Measurements from ENCODE around the gene CELF4.

CELF4 gene

GRCh38 chr18:37421341-37422077 is 144.1 kb downstream of the CELF4 start:
- Histone ChIP-seq H3K79me2 (ENCODE audit: insufficient read depth, low read length) (no peaks in the 10 kb centered on the region), H3K4me1 (ENCODE audit: insufficient read depth, low read length) (peaks cover 33% of the 10 kb centered on the region), H3K4me2 (ENCODE audit: insufficient read depth, low read length) (no peak overlapping the region), H2AFZ (ENCODE audit: low read depth, low read length) (no peak overlapping the region), H3K9ac (ENCODE audit: low read depth, low read length) (no peak overlapping the region), H3K27ac (ENCODE audit: low read length) (no peak overlapping the region), H3K36me3 (ENCODE audit: insufficient read depth, low read length) (no peaks in the 10 kb centered on the region), H3K9me3 (ENCODE audit: insufficient read depth, low read length, severe bottlenecking) (no peaks in the 10 kb centered on the region), H3K27me3 (ENCODE audit: insufficient read depth, low read length, poor library complexity) (no peaks in the 10 kb centered on the region), H4K20me1 (ENCODE audit: insufficient read depth, low read length) (no peaks in the 10 kb centered on the region), H3K4me3 (ENCODE audit: low read depth in 1 of 2, low read length in 2 of 2) (no peak overlapping the region)
- DNase-seq: no peak
- no peak for ATAC-seq (ENCODE audit: insufficient read depth, low read depth)
- no peak for TF ChIP-seq EZH2 (IDR thresholded peaks at IDR 0.05; ENCODE audit: borderline replicate concordance, low read depth, low read length, severe bottlenecking)
- TF ChIP-seq CTCF (IDR thresholded peaks at IDR 0.05; ENCODE audit: borderline replicate concordance, extremely low read depth, low read length, poor library complexity, severe bottlenecking): no peak

- TF ChIP-seq EZH2 (IDR thresholded peaks at IDR 0.05; ENCODE audit: borderline replicate concordance, low read depth, low read length, severe bottlenecking): no peak
- no peak for TF ChIP-seq CTCF (IDR thresholded peaks at IDR 0.05; ENCODE audit: borderline replicate concordance, extremely low read depth, low read length, poor library complexity, severe bottlenecking)
- Histone ChIP-seq H3K36me3 (ENCODE audit: insufficient read depth, low read length) (no peaks in the 10 kb centered on the region), H3K4me3 (ENCODE audit: low read depth in 1 of 2, low read length in 2 of 2) (no peak overlapping the region), H3K79me2 (ENCODE audit: insufficient read depth, low read length) (no peaks in the 10 kb centered on the region), H3K4me2 (ENCODE audit: insufficient read depth, low read length) (no peak overlapping the region), H3K9me3 (ENCODE audit: insufficient read depth, low read length, severe bottlenecking) (no peaks in the 10 kb centered on the region), H3K4me1 (ENCODE audit: insufficient read depth, low read length) (peaks cover 22% of the 10 kb centered on the region), H3K27ac (ENCODE audit: low read length) (no peak overlapping the region), H3K27me3 (ENCODE audit: insufficient read depth, low read length, poor library complexity) (no peaks in the 10 kb centered on the region), H3K9ac (ENCODE audit: low read depth, low read length) (no peak overlapping the region), H2AFZ (ENCODE audit: low read depth, low read length) (no peak overlapping the region), H4K20me1 (ENCODE audit: insufficient read depth, low read length) (no peaks in the 10 kb centered on the region)
- no peak for DNase-seq
- ATAC-seq (ENCODE audit: insufficient read depth, low read depth): no peak
These were observed 145.2 kb downstream of the CELF4 start for GRCh38 chr18:37420315-37420880.

GRCh38 chr18:37419866-37420265 is 145.7 kb downstream of the CELF4 start:
- Histone ChIP-seq H3K36me3 (ENCODE audit: insufficient read depth, low read length) (no peaks in the 10 kb centered on the region), H3K79me2 (ENCODE audit: insufficient read depth, low read length) (no peaks in the 10 kb centered on the region), H3K9ac (ENCODE audit: low read depth, low read length) (no peak overlapping the region), H3K4me3 (ENCODE audit: low read depth in 1 of 2, low read length in 2 of 2) (no peak overlapping the region), H3K27me3 (ENCODE audit: insufficient read depth, low read length, poor library complexity) (no peaks in the 10 kb centered on the region), H3K27ac (ENCODE audit: low read length) (no peak overlapping the region), H4K20me1 (ENCODE audit: insufficient read depth, low read length) (no peaks in the 10 kb centered on the region), H3K9me3 (ENCODE audit: insufficient read depth, low read length, severe bottlenecking) (no peaks in the 10 kb centered on the region), H2AFZ (ENCODE audit: low read depth, low read length) (no peak overlapping the region), H3K4me2 (ENCODE audit: insufficient read depth, low read length) (no peak overlapping the region), H3K4me1 (ENCODE audit: insufficient read depth, low read length) (peaks cover 16% of the 10 kb centered on the region)
- TF ChIP-seq EZH2 (IDR thresholded peaks at IDR 0.05; ENCODE audit: borderline replicate concordance, low read depth, low read length, severe bottlenecking) (no peak), CTCF (IDR thresholded peaks at IDR 0.05; ENCODE audit: borderline replicate concordance, extremely low read depth, low read length, poor library complexity, severe bottlenecking) (no peak)
- DNase-seq (no peak), ATAC-seq (ENCODE audit: insufficient read depth, low read depth) (no peak)

Measured in DND-41 (cell line).